Measurements from ENCODE around the gene CAT.

GRCh38 chr11:34513682-34514449 is 75.1 kb downstream of the CAT start, which contains the start of gene ELF5:
- TF ChIP-seq FOXP2 (optimal IDR thresholded peaks at IDR 0.05; ENCODE audit: control extremely low read depth, extremely low read length, insufficient read depth) = no peak
- no peak for TF ChIP-seq POLR2AphosphoS5 (IDR thresholded peaks at IDR 0.05; ENCODE audit: borderline replicate concordance, low read depth, low read length)
- no peak for TF ChIP-seq EZH2 (IDR thresholded peaks at IDR 0.05)
